ENCODE measurements around the gene IQGAP3.

Gene IQGAP3

DNA sequence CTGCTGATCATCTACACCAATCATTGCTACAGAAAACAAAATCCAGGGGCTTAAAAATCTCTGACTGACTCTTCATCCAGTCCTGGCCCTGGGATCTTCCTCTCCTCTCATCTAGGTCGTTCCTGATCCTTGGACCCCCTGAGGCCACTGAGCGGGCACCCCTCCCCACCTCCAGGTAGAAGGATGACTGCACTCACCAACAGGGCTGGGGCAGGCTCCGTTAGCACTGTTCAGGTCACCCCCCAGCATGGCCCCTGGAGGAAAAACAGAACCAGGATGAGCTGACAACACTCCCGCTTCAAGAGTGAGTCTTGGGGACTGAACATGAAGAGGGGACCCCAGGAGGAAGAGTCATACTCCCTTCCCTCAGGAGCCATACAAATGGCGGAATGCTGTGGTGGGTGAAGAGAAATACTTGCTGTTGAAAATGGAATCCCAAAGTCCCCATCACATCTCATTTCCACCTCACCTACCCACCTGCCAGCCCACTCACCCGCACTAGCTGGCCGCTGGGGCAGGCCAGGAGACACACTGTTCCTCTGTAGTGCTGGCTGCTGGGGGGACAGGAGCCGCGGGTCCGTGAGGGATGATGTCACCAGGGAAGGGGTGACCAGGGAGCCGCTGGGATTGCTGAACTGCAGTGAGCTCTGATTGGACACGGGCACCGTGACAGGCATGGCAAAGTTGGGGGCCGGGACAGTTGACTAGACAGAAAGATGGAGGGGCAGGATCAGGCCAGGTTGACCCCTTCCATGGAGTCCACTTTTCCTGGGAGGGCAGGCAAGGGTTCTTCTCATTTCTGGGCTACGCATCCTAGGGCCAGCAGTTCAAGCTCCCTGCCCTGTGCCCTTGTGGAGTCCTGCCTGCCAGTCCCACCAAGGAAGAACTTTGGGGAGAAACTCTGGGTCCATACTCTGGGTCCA, 93.0 kb downstream of the IQGAP3 start:
- no peak for DNase-seq

DNA sequence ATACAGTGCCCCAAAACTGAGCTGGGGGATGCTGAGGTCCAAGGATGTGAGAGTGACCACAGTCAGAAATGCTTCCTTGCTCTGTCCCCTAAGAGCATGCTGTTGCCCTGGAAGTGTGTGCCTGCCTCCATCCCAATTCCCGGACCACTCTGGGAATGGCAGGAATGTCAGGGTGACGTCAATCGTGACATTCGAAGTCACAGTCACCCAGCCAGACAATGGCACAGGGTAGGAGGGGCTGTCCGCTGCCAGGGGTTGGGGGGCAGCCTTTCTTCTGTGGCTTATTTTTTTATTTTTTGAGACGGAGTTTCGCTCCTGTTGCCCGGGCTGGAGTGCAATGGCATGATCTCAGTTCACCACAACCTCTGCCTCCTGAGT, 94.1 kb downstream of the IQGAP3 start:
- DNase-seq = no peak

DNA sequence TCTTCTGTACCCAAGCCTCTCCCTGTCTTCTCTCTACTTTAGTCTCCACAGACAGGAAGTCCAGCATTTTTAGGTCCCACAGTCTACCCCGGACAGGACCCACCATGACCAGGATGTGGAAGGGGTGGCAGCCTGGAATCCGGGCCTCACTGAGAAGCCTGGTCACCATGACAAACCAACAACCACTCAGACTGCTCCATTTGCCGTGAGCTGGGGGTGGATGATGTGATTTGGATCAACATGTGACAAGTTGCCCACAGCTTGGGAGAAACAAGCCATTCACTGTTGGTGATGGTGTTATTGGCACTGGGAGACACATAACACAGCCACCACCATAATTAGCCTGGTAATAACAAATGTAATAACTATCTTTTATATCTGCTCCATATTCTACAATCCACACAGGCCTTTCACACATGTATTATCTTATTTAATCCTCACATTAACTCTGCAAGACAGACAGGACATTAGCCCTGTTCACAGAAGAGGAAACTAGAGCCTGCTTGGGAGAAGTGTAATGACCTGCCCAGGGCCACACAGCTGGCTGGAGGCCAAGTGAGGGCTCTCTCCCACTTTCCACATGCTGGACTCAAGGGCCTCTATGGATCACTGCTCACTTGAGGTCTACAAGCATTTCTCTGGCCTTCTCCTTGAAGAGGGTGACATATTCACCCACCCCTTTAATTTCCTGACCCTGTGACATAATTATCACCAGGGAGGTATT, 94.7 kb downstream of the IQGAP3 start:
- DNase-seq = no peak

DNA sequence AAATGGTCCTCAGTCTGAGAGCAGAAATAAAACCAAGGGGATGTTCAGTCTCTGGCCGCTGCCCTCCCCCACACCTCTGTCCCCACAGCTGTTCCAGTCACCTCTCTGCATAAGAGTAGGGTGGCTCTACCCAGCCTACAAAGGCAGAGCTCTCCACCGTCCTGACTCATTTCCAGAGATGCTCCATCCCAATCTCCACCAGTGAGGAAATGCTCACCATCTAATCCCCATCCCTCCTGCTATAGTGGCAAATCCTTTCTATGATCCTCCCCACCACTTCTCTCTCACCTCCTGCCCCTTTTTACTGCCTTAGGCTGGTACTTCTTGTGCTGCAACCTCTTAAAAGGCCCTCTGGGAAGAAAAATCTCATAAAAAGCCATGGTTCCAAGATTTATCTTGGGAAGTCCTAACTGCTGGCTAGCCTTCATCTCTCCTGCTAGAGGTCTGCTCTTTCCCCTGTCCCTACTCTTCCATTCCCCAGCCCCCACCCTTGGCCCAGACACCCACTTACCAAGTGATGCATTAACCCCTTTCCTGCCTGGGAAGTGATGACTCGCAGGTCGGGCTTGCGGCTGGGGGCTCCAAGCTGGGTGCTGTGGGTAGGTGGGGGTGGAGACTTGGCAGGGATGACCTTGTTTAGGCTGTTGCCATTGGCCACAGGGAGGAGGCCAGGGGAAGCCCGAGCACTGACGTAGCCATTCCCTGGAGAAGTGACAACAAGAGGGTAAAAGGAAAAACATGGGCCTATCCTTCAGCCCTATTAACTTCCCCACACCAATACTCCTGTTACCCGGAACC, 95.7 kb downstream of the IQGAP3 start:
- DNase-seq = no peak

DNA sequence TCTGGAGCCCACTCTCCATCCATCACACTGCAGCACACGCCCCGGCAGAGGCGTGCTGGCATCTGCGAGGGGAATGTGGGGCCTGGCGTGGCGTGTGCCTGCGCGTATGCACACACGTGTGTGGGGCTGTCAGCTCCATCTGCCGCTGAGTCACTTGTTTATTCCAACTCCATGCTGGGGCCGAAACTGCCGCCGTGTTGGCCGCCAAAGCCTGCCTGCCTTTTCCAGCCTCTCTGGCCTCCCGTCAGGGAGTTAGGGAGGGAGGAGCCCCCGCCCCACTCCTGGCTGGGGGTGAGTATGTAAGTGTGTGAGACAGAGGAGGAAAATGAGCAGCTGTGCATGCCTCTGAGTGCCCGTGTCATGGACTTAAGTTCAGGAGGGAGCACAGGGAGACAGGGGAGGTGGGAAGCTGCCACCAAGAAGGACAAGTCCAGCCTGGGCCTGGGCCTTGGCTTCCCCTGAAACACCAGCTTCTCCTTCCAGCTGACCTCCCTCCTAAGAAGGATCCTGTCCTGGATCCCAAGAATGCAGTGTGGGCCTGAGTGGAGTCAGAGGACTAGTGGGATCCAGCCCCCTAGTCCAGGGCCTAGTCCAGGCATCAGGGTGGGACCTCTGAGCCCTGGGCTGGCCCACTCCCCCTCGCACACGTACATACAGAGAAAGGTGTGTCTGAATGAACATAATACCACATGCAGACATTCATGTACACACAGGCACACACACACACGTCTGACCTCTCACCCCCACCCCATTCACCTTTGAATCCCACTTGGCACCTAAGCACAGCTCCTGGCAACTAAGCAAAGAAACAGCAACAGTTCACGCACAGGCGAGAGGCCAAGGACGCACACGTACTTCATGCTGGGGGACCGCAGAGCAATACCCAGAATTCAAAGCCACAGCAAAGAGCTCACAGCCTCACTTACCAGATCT, 96.5 kb downstream of the IQGAP3 start:
- DNase-seq = no peak
